Measurements from ENCODE around the gene CNST.

- TF ChIP-seq CBFB (CRISPR knock-in tag; IDR thresholded peaks at IDR 0.05) (0 out of 2 replicates have a peak, but pooled peaks have one; percentile 58), POLR2AphosphoS5 (IDR thresholded peaks at IDR 0.05; ENCODE audit: control insufficient read depth, insufficient read depth, low read depth, low read length) (peak; percentile 64), CREB1 (IDR thresholded peaks at IDR 0.05) (peak; percentile 80), CREB1 (CRISPR knock-in tag; IDR thresholded peaks at IDR 0.05) (peak; percentile 75), THRA (IDR thresholded peaks at IDR 0.05) (no peak), EP300 (IDR thresholded peaks at IDR 0.05; ENCODE audit: low read length) (peak; percentile 42; the same call in 1 of the 2 replicates), YY1 (IDR thresholded peaks at IDR 0.05; ENCODE audit: borderline replicate concordance in 1 of 3, control insufficient read depth in 1 of 3, extremely low read depth in 1 of 3, insufficient read depth in 3 of 3, insufficient read length in 1 of 3, insufficient replicate concordance in 2 of 3, low read depth in 1 of 3, low read length in 2 of 3) (peak; percentile 50 to 91 (median 86)), SREBF2 (CRISPR knock-in tag; IDR thresholded peaks at IDR 0.05) (no peak; the same call in none of the 2 replicates)
Observed at GRCh38 chr1:246566128-246566812, at the start of gene CNST, which contains the start of gene TFB2M.

Data from K562 (cell line).